OCI-LY1 (cell line): ENCODE measurements around the gene CDH23.

ENCODE experiments used
- H2AFZ ChIP-seq: fragments of 200-600 bp; sonication (generic), shearing (Covaris generic); 2 replicates; pipeline ENCODE4 v1.6.0; 2014; ENCODE audit warnings: antibody characterized with exemption, mild to moderate bottlenecking, low read length
- H3F3A ChIP-seq: fragments of 200-600 bp; sonication (generic), shearing (Covaris generic); 2 replicates; pipeline ENCODE4 v1.6.0; 2014; ENCODE audit warnings: mild to moderate bottlenecking, antibody characterized with exemption, low read length, moderate library complexity; ENCODE audit not compliant: insufficient read depth
- H3K27ac ChIP-seq: fragments of 200-600 bp; sonication (generic); 2 replicates; pipeline ENCODE4 v1.5.1; 2014; ENCODE audit warnings: low read length, mixed run types, mild to moderate bottlenecking, low read depth; ENCODE audit not compliant: poor library complexity, severe bottlenecking
- H3K27me3 ChIP-seq: fragments of 200-600 bp; sonication (generic); 2 replicates; pipeline ENCODE4 v1.6.0; 2014; ENCODE audit warnings: antibody characterized with exemption, mild to moderate bottlenecking, low read length, moderate library complexity; ENCODE audit not compliant: insufficient read depth
- H3K36me3 ChIP-seq: fragments of 200-600 bp; sonication (generic); 2 replicates; pipeline ENCODE4 v1.6.1; 2014; ENCODE audit warnings: mild to moderate bottlenecking, antibody characterized with exemption, low read length, moderate library complexity, mixed read lengths; ENCODE audit not compliant: insufficient read depth
- H3K4me1 ChIP-seq: fragments of 200-600 bp; sonication (generic); 2 replicates; pipeline ENCODE4 v1.5.1; 2014; ENCODE audit warnings: mild to moderate bottlenecking, low read length, moderate library complexity; ENCODE audit not compliant: insufficient read depth, severe bottlenecking
- H3K4me2 ChIP-seq: fragments of 200-600 bp; sonication (generic), shearing (Covaris generic); 2 replicates; pipeline ENCODE4 v1.6.1; 2014; ENCODE audit warnings: low read length
- H3K4me3 ChIP-seq: fragments of 200-600 bp; sonication (generic); 2 replicates; pipeline ENCODE4 v1.5.1; 2014; ENCODE audit warnings: low read length, low read depth, mild to moderate bottlenecking, mixed read lengths; ENCODE audit not compliant: poor library complexity, severe bottlenecking
- H3K79me2 ChIP-seq: fragments of 200-600 bp; shearing (Covaris generic); 2 replicates; pipeline ENCODE4 v1.6.1; 2016; ENCODE audit warnings: mixed run types, low read length, mixed read lengths; ENCODE audit not compliant: insufficient read depth
- H3K9ac ChIP-seq: fragments of 200-600 bp; sonication (generic), shearing (Covaris generic); 2 replicates; pipeline ENCODE4 v1.6.1; 2014; ENCODE audit warnings: mild to moderate bottlenecking, low read length, mixed read lengths
- H3K9me2 ChIP-seq: fragments of 200-600 bp; sonication (generic), shearing (Covaris generic); 2 replicates; pipeline ENCODE4 v1.6.1; 2014; ENCODE audit warnings: low read depth, mild to moderate bottlenecking, low read length, mixed read lengths
- H3K9me3 ChIP-seq: fragments of 200-600 bp; shearing (Covaris generic); 2 replicates; pipeline ENCODE4 v1.6.1; 2014; ENCODE audit warnings: low read length, mixed read lengths
- H4K20me1 ChIP-seq: fragments of 200-600 bp; sonication (generic), shearing (Covaris generic); 2 replicates; pipeline ENCODE4 v1.6.0; 2016; ENCODE audit warnings: mild to moderate bottlenecking, low read length; ENCODE audit not compliant: insufficient read depth
- EZH2 ChIP-seq: fragments of 200-600 bp; sonication (generic), shearing (Covaris generic); IDR thresholded peaks from 2 replicates; pipeline ENCODE4 v1.8.0; 2017; ENCODE audit warnings: borderline replicate concordance, mixed run types, mild to moderate bottlenecking, antibody characterized with exemption, low read length, moderate library complexity, mixed read lengths
- TF ChIP-seq, protein P1 (sequence below): fragments of 200-600 bp; sonication (generic), shearing (Covaris generic); IDR thresholded peaks from 2 replicates; pipeline ENCODE4 v1.5.1; 2017; ENCODE audit warnings: mild to moderate bottlenecking, antibody characterized with exemption, low read length, moderate library complexity, mixed read lengths

The CDH23 gene

DNA sequence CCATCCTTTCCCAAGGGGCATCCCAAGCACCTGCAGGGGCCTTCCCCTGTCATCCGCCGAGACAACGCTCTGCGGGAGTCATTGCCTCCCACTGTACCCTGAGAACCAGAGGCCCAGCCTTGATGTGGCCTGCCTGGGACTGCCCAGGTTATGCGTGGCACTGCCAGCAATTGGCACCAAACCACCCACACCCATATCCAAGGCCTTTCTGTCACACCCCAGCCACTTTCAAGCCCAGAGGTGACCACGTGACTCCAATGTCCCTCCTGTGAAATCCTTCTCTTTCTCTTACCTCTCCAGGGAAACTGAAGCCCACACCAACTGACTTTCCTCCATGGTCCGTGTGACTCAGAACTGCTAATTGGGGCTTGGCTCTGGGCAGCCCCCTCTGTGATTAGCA, 198.9 kb downstream of the CDH23 start:
- H3K4me2 ChIP-seq, result no peak overlapping the region
- H2AFZ ChIP-seq, result no peak overlapping the region
- H4K20me1 ChIP-seq, result no peaks in the 10 kb centered on the region
- H3K4me3 ChIP-seq, result no peak overlapping the region
- no peak overlapping the region for H3K27ac ChIP-seq
- H3F3A ChIP-seq, result no peaks in the 10 kb centered on the region
- H3K79me2 ChIP-seq, result no peaks in the 10 kb centered on the region
- H3K9ac ChIP-seq, result no peak overlapping the region
- no peaks in the 10 kb centered on the region for H3K36me3 ChIP-seq
- H3K9me3 ChIP-seq, result no peaks in the 10 kb centered on the region
- no peaks in the 10 kb centered on the region for H3K4me1 ChIP-seq
- TF ChIP-seq, protein P1, sequence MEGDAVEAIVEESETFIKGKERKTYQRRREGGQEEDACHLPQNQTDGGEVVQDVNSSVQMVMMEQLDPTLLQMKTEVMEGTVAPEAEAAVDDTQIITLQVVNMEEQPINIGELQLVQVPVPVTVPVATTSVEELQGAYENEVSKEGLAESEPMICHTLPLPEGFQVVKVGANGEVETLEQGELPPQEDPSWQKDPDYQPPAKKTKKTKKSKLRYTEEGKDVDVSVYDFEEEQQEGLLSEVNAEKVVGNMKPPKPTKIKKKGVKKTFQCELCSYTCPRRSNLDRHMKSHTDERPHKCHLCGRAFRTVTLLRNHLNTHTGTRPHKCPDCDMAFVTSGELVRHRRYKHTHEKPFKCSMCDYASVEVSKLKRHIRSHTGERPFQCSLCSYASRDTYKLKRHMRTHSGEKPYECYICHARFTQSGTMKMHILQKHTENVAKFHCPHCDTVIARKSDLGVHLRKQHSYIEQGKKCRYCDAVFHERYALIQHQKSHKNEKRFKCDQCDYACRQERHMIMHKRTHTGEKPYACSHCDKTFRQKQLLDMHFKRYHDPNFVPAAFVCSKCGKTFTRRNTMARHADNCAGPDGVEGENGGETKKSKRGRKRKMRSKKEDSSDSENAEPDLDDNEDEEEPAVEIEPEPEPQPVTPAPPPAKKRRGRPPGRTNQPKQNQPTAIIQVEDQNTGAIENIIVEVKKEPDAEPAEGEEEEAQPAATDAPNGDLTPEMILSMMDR, result no peak
- no peak for TF ChIP-seq EZH2
- no peaks in the 10 kb centered on the region for H3K9me2 ChIP-seq
- no peaks in the 10 kb centered on the region for H3K27me3 ChIP-seq

DNA sequence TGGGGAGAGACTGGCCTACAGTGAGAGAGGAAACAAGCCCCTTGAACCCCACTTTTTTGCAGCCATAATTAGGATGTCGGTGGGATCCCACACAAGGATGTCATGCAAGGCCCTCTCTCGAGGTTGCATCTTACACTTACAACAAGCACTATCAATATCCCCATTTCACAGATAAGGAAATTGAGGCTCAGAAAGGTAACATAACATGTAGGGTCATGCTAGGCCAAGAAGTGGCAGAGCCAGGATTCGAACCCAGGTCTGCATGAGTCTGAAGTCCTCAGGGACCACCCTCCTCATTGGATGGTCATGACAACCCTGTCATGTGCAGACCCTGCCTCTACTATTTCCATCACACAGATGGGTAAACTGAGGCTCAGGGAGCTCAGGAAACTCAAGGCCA, 199.4 kb downstream of the CDH23 start:
- Histone ChIP-seq H3K9me2 (no peaks in the 10 kb centered on the region), H3K9ac (no peak overlapping the region), H2AFZ (no peak overlapping the region), H3K4me3 (no peak overlapping the region), H3K36me3 (no peaks in the 10 kb centered on the region), H4K20me1 (no peaks in the 10 kb centered on the region), H3K79me2 (no peaks in the 10 kb centered on the region), H3K27ac (no peak overlapping the region), H3K4me1 (no peaks in the 10 kb centered on the region), H3K27me3 (no peaks in the 10 kb centered on the region), H3K9me3 (no peaks in the 10 kb centered on the region), H3F3A (no peaks in the 10 kb centered on the region), H3K4me2 (no peak overlapping the region)
- TF ChIP-seq EZH2, result no peak
- TF ChIP-seq, protein P1, result no peak

DNA sequence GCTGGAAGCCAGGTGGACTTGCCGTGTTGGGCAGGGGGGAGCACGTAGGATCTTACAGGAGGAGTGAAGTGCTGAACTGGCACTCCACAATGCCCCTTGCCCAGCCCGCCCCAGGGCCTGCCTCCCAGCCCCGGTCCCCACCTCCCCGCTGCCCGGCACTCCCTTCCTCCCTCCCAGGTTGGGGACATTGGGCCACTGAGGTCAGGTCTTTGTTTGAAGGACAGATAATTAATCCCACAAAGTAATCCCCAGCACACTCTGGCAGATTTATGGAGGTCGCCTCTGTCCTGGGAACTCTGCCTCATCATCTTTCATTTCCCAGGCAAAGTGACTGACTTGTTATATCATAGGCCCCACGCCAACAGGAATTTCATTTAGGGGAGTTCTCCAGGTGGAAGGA, 200.0 kb downstream of the CDH23 start:
- Histone ChIP-seq H3K79me2 (no peaks in the 10 kb centered on the region), H3K27me3 (no peaks in the 10 kb centered on the region), H3F3A (no peaks in the 10 kb centered on the region), H3K4me3 (no peak overlapping the region), H3K4me2 (no peak overlapping the region), H3K4me1 (no peaks in the 10 kb centered on the region), H3K9me3 (no peaks in the 10 kb centered on the region), H3K36me3 (no peaks in the 10 kb centered on the region), H3K27ac (no peak overlapping the region), H2AFZ (no peak overlapping the region), H4K20me1 (no peaks in the 10 kb centered on the region), H3K9ac (no peak overlapping the region), H3K9me2 (no peaks in the 10 kb centered on the region)
- TF ChIP-seq EZH2, result no peak
- TF ChIP-seq, protein P1, result no peak
